Neuronal stem cell (in vitro differentiated cells): ENCODE results near the gene CPM.

ENCODE experiments used
- DNase-seq: peaks from one replicate; pipeline ENCODE4 v3.0.0-alpha.2; 2013; ENCODE audit warnings: low spot score
- H2AFZ ChIP-seq: one replicate; pipeline ENCODE4 v1.6.1; 2013; ENCODE audit warnings: mild to moderate bottlenecking, low read length, inconsistent platforms
- H2AK5ac ChIP-seq: 2 replicates; pipeline ENCODE4 v1.6.1; 2013; ENCODE audit warnings: low read depth, mild to moderate bottlenecking, inconsistent platforms, low read length, moderate library complexity, mixed read lengths
- H2BK120ac ChIP-seq: 2 replicates; pipeline ENCODE4 v1.6.1; 2013; ENCODE audit warnings: low read depth, mild to moderate bottlenecking, inconsistent platforms, low read length, moderate library complexity, mixed read lengths
- H2BK12ac ChIP-seq: one replicate; pipeline ENCODE4 v1.6.1; 2013; ENCODE audit warnings: low read length, inconsistent platforms
- H2BK15ac ChIP-seq: 2 replicates; pipeline ENCODE4 v1.6.1; 2013; ENCODE audit warnings: mild to moderate bottlenecking, low read length, inconsistent platforms, mixed read lengths
- H2BK5ac ChIP-seq: one replicate; pipeline ENCODE4 v1.6.1; 2013; ENCODE audit warnings: inconsistent platforms, mild to moderate bottlenecking, low read length, moderate library complexity
- H3K14ac ChIP-seq: one replicate; pipeline ENCODE4 v1.6.1; 2013; ENCODE audit warnings: low read length, inconsistent platforms
- H3K18ac ChIP-seq: 2 replicates; pipeline ENCODE4 v1.6.1; 2013; ENCODE audit warnings: low read length, inconsistent platforms
- H3K23ac ChIP-seq: 2 replicates; pipeline ENCODE4 v1.6.1; 2013; ENCODE audit warnings: low read depth, mild to moderate bottlenecking, mixed read lengths, low read length, inconsistent platforms; ENCODE audit not compliant: poor library complexity
- H3K27ac ChIP-seq: replicated peaks from 3 replicates; pipeline ENCODE4 v1.5.1; 2013; ENCODE audit warnings: low read length, inconsistent platforms
- H3K27me3 ChIP-seq, 3 experiments: 2 replicates each; pipeline ENCODE4 v1.6.1; 2013; ENCODE audit warnings: low read length in 3 of 3, mild to moderate bottlenecking in 2 of 3, inconsistent platforms in 1 of 3, low read depth in 1 of 3, mixed read lengths in 1 of 3, moderate library complexity in 1 of 3; ENCODE audit not compliant: control insufficient read depth in 3 of 3, insufficient read depth in 3 of 3
- H3K36me3 ChIP-seq, 2 donors: replicated peaks in 1 of 2; 2 replicates each; pipeline ENCODE4 v1.6.1; 2013; ENCODE audit warnings: low read length in 2 of 2; ENCODE audit not compliant: control insufficient read depth in 2 of 2, insufficient read depth in 2 of 2
- H3K4ac ChIP-seq: 2 replicates; pipeline ENCODE4 v1.6.1; 2013; ENCODE audit warnings: inconsistent platforms, mild to moderate bottlenecking, low read length, moderate library complexity
- H3K4me1 ChIP-seq, 2 donors: 1 replicate in 1 of 2; 2 replicates in 1 of 2; pipeline ENCODE4 v1.6.1; 2013; ENCODE audit warnings: low read length in 2 of 2, low read depth in 1 of 2; ENCODE audit not compliant: control insufficient read depth in 2 of 2, insufficient read depth in 1 of 2
- H3K4me2 ChIP-seq: one replicate; pipeline ENCODE4 v1.6.1; 2013; ENCODE audit warnings: mild to moderate bottlenecking, low read length, inconsistent platforms; ENCODE audit not compliant: insufficient read depth, poor library complexity, severe bottlenecking
- H3K4me3 ChIP-seq, 2 donors: 2 replicates each; pipeline ENCODE4 v1.5.1; 2013; ENCODE audit warnings: low read length in 2 of 2, mild to moderate bottlenecking in 2 of 2, inconsistent platforms in 1 of 2, moderate library complexity in 1 of 2
- H3K79me1 ChIP-seq: one replicate; pipeline ENCODE4 v1.6.1; 2013; ENCODE audit warnings: low read depth, mild to moderate bottlenecking, inconsistent platforms, low read length, moderate library complexity
- H3K9ac ChIP-seq: one replicate; pipeline ENCODE4 v1.6.1; 2013; ENCODE audit warnings: mild to moderate bottlenecking, low read depth, low read length, inconsistent platforms; ENCODE audit not compliant: poor library complexity
- H3K9me3 ChIP-seq, 2 donors: replicated peaks in 1 of 2; 2 replicates each; pipeline versions ENCODE3 to v1.6.1; 2013; ENCODE audit warnings: low read length in 2 of 2, mild to moderate bottlenecking in 2 of 2, inconsistent platforms in 1 of 2, low read depth in 1 of 2, mixed read lengths in 1 of 2, moderate library complexity in 1 of 2; ENCODE audit not compliant: control insufficient read depth in 2 of 2, insufficient read depth in 1 of 2
- H4K8ac ChIP-seq: one replicate; pipeline ENCODE4 v1.6.1; 2013; ENCODE audit warnings: low read depth, mild to moderate bottlenecking, inconsistent platforms, low read length, moderate library complexity
- H4K91ac ChIP-seq: one replicate; pipeline ENCODE4 v1.6.1; 2013; ENCODE audit warnings: low read length, low read depth, mild to moderate bottlenecking, inconsistent platforms; ENCODE audit not compliant: poor library complexity
- WGBS, 2 donors: extraction: QIAGEN DNeasy Blood & Tissue Kit; methylation state at CpG; one replicate each; pipeline ENCODE4 v1.1.7; 2013; ENCODE audit warnings: missing lambda C conversion rate in 2 of 2, mixed read lengths in 1 of 2; ENCODE audit not compliant: insufficient read length in 2 of 2, insufficient replicate concordance in 1 of 2; ENCODE audit errors: extremely low coverage in 2 of 2; 5-methylcytosine and 5-hydroxymethylcytosine counted together

CPM gene

DNA sequence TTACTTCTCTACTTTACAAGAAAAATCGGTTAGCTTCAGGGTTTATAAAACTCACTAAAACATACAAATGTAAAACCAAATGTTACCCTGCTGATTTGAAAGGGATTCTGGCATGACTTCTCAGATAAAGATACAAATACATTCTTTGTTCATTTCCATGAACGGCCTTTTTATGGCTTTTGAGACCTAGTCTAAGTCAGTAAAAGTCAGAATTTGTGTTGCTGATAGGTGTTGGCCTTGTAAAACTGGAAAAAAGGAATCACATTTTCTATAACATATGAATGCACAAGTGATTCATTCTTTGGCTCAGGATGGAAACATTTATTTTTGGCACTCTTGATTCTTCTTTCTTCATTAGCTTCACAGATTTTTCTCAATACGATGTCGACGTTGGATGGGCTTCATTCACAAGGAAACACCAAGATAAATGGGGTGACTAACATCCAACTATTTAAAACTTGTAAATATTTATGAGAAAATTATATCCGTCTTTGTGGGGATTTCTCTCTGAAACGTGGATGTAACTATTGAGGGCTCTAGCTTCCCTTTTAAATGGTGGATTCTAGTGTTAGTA lies 27.0 kb upstream of the CPM start:
- H2BK12ac ChIP-seq: no peak overlapping the region
- H3K14ac ChIP-seq: no peak overlapping the region
- H3K79me1 ChIP-seq: no peaks in the 10 kb centered on the region
- DNase-seq: no peak
- no peak overlapping the region for H3K4me3 ChIP-seq
- no peak overlapping the region for H3K4ac ChIP-seq
- peaks cover 0 to 4% (median 0%) of the 10 kb centered on the region in 3 experiments for H3K27me3 ChIP-seq
- H2BK120ac ChIP-seq: no peak overlapping the region
- no peak overlapping the region for H3K23ac ChIP-seq
- H4K8ac ChIP-seq: no peak overlapping the region
- no peak overlapping the region for H2AK5ac ChIP-seq
- H3K18ac ChIP-seq: no peak overlapping the region
- H3K9ac ChIP-seq: no peak overlapping the region
- no CpG with 5 or more reads among the region's 7 CpGs for WGBS, 2 donors
- H3K36me3 ChIP-seq: no peaks in the 10 kb centered on the region
- H2BK5ac ChIP-seq: no peak overlapping the region
- H3K4me2 ChIP-seq: no peak overlapping the region
- peaks cover 0 to 1% of the 10 kb centered on the region in 2 donors for H3K9me3 ChIP-seq
- H3K4me1 ChIP-seq: no peaks in the 10 kb centered on the region
- no peak overlapping the region for H2BK15ac ChIP-seq
- H3K27ac ChIP-seq: no peak overlapping the region
- no peak overlapping the region for H2AFZ ChIP-seq
- H4K91ac ChIP-seq: no peak overlapping the region

GRCh38 chr12:68959143-68959858 lies 26.3 kb upstream of the CPM start:
- Histone ChIP-seq H3K36me3 (no peaks in the 10 kb centered on the region), H2BK5ac (no peak overlapping the region), H2AFZ (no peak overlapping the region), H4K8ac (no peak overlapping the region), H3K9me3 (peaks cover 0 to 1% of the 10 kb centered on the region in 2 donors), H3K9ac (no peak overlapping the region), H3K27ac (no peak overlapping the region), H3K18ac (no peak overlapping the region), H2BK120ac (no peak overlapping the region), H3K4me2 (no peak overlapping the region), H3K4ac (no peak overlapping the region), H3K79me1 (no peaks in the 10 kb centered on the region), H3K14ac (no peak overlapping the region), H2BK15ac (no peak overlapping the region), H2BK12ac (no peak overlapping the region), H2AK5ac (no peak overlapping the region), H3K4me3 (no peak overlapping the region), H3K23ac (no peak overlapping the region), H3K27me3 (no peaks in the 10 kb centered on the region), H3K4me1 (no peaks in the 10 kb centered on the region), H4K91ac (no peak overlapping the region)
- no peak for DNase-seq
- WGBS, 2 donors: no CpG with 5 or more reads among the region's 4 CpGs

DNA sequence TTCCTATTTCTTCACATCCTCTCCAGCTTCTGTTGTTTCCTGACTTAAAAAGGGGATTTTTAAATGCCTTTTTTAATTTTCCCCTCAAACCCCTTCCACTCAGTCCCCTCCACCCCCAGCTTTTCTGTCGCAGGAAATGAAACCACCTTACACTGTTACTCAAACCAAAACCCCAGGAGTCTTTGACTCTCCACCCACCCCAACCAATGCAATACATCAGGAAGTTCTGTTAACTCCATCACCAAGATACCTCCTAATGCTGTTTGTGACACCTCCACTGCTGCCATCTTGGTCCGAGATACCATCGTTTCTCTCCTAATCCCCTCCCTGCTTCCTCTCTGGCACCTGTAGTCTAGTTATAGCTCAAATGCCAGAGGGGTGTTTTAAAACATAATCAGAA lies 25.4 kb upstream of the CPM start:
- Histone ChIP-seq H2BK12ac (no peak overlapping the region), H3K4me1 (no peaks in the 10 kb centered on the region), H3K4me2 (no peak overlapping the region), H3K9ac (no peak overlapping the region), H2AK5ac (no peak overlapping the region), H3K9me3 (peaks cover 0 to 1% of the 10 kb centered on the region in 2 donors), H3K23ac (no peak overlapping the region), H3K18ac (no peak overlapping the region), H3K4ac (no peak overlapping the region), H4K8ac (no peak overlapping the region), H3K27me3 (no peaks in the 10 kb centered on the region), H3K4me3 (no peak overlapping the region), H4K91ac (no peak overlapping the region), H3K14ac (no peak overlapping the region), H3K79me1 (no peaks in the 10 kb centered on the region), H2AFZ (no peak overlapping the region), H2BK5ac (no peak overlapping the region), H3K36me3 (no peaks in the 10 kb centered on the region), H2BK120ac (no peak overlapping the region), H3K27ac (no peak overlapping the region), H2BK15ac (no peak overlapping the region)
- DNase-seq: no peak
- WGBS, 2 donors: no CpG with 5 or more reads among the region's 3 CpGs

GRCh38 chr12:68957273-68957672 lies 24.3 kb upstream of the CPM start:
- no peaks in the 10 kb centered on the region for H3K4me1 ChIP-seq

More at GRCh38 chr12:68957273-68957672, 24.3 kb upstream of the CPM start:
- no peak overlapping the region for H2BK12ac ChIP-seq
- no peaks in the 10 kb centered on the region for H3K27me3 ChIP-seq
- H2BK120ac ChIP-seq: no peak overlapping the region
- H3K4me2 ChIP-seq: no peak overlapping the region
- no peak overlapping the region for H2BK15ac ChIP-seq
- DNase-seq: no peak
- no peak overlapping the region for H2AFZ ChIP-seq
- H3K27ac ChIP-seq: no peak overlapping the region
- H4K8ac ChIP-seq: no peak overlapping the region
- no peaks in the 10 kb centered on the region for H3K36me3 ChIP-seq
- no peak overlapping the region for H3K9ac ChIP-seq
- no peak overlapping the region for H4K91ac ChIP-seq
- no peaks in the 10 kb centered on the region for H3K79me1 ChIP-seq
- no peak overlapping the region for H3K4ac ChIP-seq
- H3K18ac ChIP-seq: no peak overlapping the region
- H3K9me3 ChIP-seq: peaks cover 0 to 1% of the 10 kb centered on the region in 2 donors
- H3K23ac ChIP-seq: no peak overlapping the region
- H3K4me3 ChIP-seq: no peak overlapping the region
- H2BK5ac ChIP-seq: no peak overlapping the region
- no peak overlapping the region for H2AK5ac ChIP-seq
- no peak overlapping the region for H3K14ac ChIP-seq
